Right lobe of liver (tissue), 6 donors: ENCODE results near the gene HSP90AB1. TPM values are rescaled to one million over a fixed set of nuclear protein-coding genes. Genes with fewer than 3 reads are reported as not detected.

Experiments
- ATAC-seq, 4 donors: fragments of 200-7000 bp; cut with Tn5 transposase; one replicate each; pipeline ENCODE4 v1.9.1; 2020; ENCODE audit warnings: mild to moderate bottlenecking in 4 of 4, moderate library complexity in 4 of 4
- DNase-seq, 3 donors: peaks; one replicate each; pipeline ENCODE4 v3.0.0-alpha.2; 2020
- H3K27ac ChIP-seq, 3 donors: fragments of 200-600 bp; one replicate each; pipeline ENCODE4 v1.8.0; 2022
- H3K27me3 ChIP-seq, 2 donors: fragments of 200-600 bp; one replicate each; pipeline ENCODE4 v1.8.0; 2022
- H3K36me3 ChIP-seq, 4 donors: fragments of 200-600 bp; sonication (generic) in 1 of 4; one replicate each; pipeline versions ENCODE4 v1.5.1 to v1.8.0; 2017 to 2022; ENCODE audit warnings: control low read depth in 1 of 4
- H3K4me1 ChIP-seq, 4 donors: fragments of 200-600 bp; sonication (generic) in 1 of 4; one replicate each; pipeline versions ENCODE4 v1.5.1 to v1.8.0; 2017 to 2022; ENCODE audit warnings: control low read depth in 1 of 4
- H3K4me3 ChIP-seq, 3 donors: fragments of 200-600 bp; one replicate each; pipeline ENCODE4 v1.8.0; 2022
- H3K9me3 ChIP-seq, 4 donors: fragments of 200-600 bp; sonication (generic) in 1 of 4; one replicate each; pipeline versions ENCODE4 v1.5.1 to v1.8.0; 2017 to 2022; ENCODE audit warnings: control low read depth in 1 of 4
- CTCF ChIP-seq, 4 donors: fragments of 200-600 bp in 3 of 4; fragments of 450-650 bp in 1 of 4; IDR thresholded peaks; one replicate each; pipeline versions ENCODE4 v1.5.1 to v1.8.0; 2016 to 2022; ENCODE audit warnings: antibody characterized with exemption in 4 of 4, mild to moderate bottlenecking in 2 of 4
- POLR2A ChIP-seq: fragments of 450-650 bp; IDR thresholded peaks from one replicate; pipeline ENCODE4 v1.6.1; 2017; ENCODE audit warnings: antibody characterized with exemption, mild to moderate bottlenecking
- WGBS: methylation state at CpG from one replicate; pipeline ENCODE4 v1.1.6; 2018; ENCODE audit warnings: low coverage, low lambda C conversion rate; ENCODE audit not compliant: insufficient coverage; ENCODE audit errors: missing lambda C conversion rate; 5-methylcytosine and 5-hydroxymethylcytosine counted together
- intact Hi-C, 2 donors: fragments of 100-400 bp; cut with DNase I; formaldehyde crosslinking; loops; one replicate each; pipeline versions ENCODE4 v1.11.2 to v1.14.1; 2022
- total RNA-seq, 6 experiments: library from RNA; depleted of rRNA in 2 of 6; stranded (reverse); fragments of >200 nt in 2 of 6; fragmentation: NEBNext Ultra II Directional in 3 of 6; extraction: Animal tissue kit (Norgen Biotek cat#: 25700) in 3 of 6; gene quantifications; one replicate each; pipeline versions ENCODE4 v1.1.0 to v1.2.4, GENCODE V29; 2016 to 2023
- donor health status: DM: no; HTN: yes; CAD: no.
- donor health status: DM: no; HTN: no; CAD: no.
- donor health status: DM: no; HTN: no; CAD: no.
- donor health status: DM: no; HTN: yes; CAD: no.
- donor health status: DM: no; HTN: yes; CAD: no.

HSP90AB1 gene
- total RNA-seq, 6 experiments from 2014 or later: 183 to 566 (median 345) TPM

- intact Hi-C loops: loop anchor here in 1 of 2 donors (10.0 kb wide), 2 partner anchors 62 to 132 kb away; no protein-coding TSS in a partner anchor
- H3K4me1 ChIP-seq: peaks cover 0 to 45% (median 23%) of the 10 kb centered on the region in 4 donors
These were observed 9.7 kb upstream of the HSP90AB1 start for GRCh38 chr6:44237021-44237812.

DNA sequence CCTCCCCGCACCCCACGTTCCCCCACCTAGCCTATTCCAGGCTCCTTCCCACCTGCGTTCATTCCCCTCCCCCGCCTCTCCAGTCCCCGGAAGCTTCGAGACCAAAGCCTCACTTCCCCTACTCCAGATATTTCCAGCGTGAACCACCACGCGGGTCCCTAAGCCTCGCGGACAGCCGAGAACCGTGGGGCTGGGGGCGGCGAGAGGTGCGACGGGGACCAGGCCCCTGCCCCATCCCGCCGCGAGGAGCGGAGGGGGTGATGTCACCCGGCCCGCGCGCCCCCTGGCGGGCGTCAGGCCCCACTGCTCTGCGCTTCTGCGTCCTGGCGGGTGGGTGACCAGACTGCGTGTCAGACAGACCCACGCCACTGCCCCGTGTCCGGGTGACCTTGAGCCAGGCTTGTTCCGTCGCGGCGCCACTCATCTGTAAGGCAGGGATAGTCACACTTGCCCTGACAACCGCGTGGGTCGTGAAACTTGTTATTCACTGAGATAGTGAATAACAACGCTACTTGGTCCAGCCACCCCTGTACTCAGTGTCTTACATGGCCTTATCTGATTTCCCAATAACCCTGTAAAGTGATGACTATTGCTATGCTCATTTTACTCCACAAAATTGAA is 9.0 kb upstream of the HSP90AB1 start:
- intact Hi-C loops: loop anchor here in 1 of 2 donors (10.0 kb wide), 2 partner anchors 63 to 133 kb away; no protein-coding TSS in a partner anchor
- DNase-seq: peak; percentile 85 to 88 (median 85)
- TF ChIP-seq CTCF (IDR thresholded peaks at IDR 0.05) (peak; percentile 97 to 99 (median 98)), POLR2A (no peak)
- peak; percentile 67 to 81 (median 72) for ATAC-seq
- Histone ChIP-seq H3K9me3 (no peaks in the 10 kb centered on the region), H3K4me1 (peaks cover 0 to 42% (median 21%) of the 10 kb centered on the region in 4 donors), H3K27ac (peak overlapping the region; percentile 97 to 99 (median 98)), H3K4me3 (peak overlapping the region; percentile 44 to 67 (median 62)), H3K27me3 (no peaks in the 10 kb centered on the region), H3K36me3 (peaks cover 0 to under 1% (median 0%) of the 10 kb centered on the region in 4 donors)
- WGBS: 0% methylated on average over 10 of the region's 42 CpGs

More at GRCh38 chr6:44237021-44237812, 9.7 kb upstream of the HSP90AB1 start:
- 9% methylated on average over 14 of the region's 22 CpGs for WGBS
- DNase-seq (peak; percentile 93 to 96 (median 96)), ATAC-seq (peak; percentile 80 to 92 (median 84))
- H3K9me3 ChIP-seq: no peaks in the 10 kb centered on the region
- peak overlapping the region; percentile 97 to 99 (median 98) for H3K27ac ChIP-seq
- peak overlapping the region; percentile 44 to 67 (median 62) for H3K4me3 ChIP-seq
- peak; percentile 94 for TF ChIP-seq POLR2A
- TF ChIP-seq CTCF (IDR thresholded peaks at IDR 0.05): no peak
- peaks cover 0 to 8% (median 0%) of the 10 kb centered on the region in 4 donors for H3K36me3 ChIP-seq
- H3K27me3 ChIP-seq: no peaks in the 10 kb centered on the region

- no peak overlapping the region for H3K27ac ChIP-seq
These were observed 8.1 kb upstream of the HSP90AB1 start for GRCh38 chr6:44238687-44239350.

More at GRCh38 chr6:44238687-44239350, 8.1 kb upstream of the HSP90AB1 start:
- Histone ChIP-seq H3K9me3 (no peaks in the 10 kb centered on the region), H3K4me1 (peaks cover 0 to 35% (median 17%) of the 10 kb centered on the region in 4 donors), H3K36me3 (no peaks in the 10 kb centered on the region), H3K27me3 (no peaks in the 10 kb centered on the region), H3K4me3 (no peak overlapping the region)
- intact Hi-C loops: loop anchor here in 1 of 2 donors (10.0 kb wide), 2 partner anchors 64 to 134 kb away; no protein-coding TSS in a partner anchor
- DNase-seq: peak in 1 of 3 donors; percentile 24
- ATAC-seq: no peak
- 58% methylated on average over 6 of the region's 7 CpGs for WGBS
- TF ChIP-seq POLR2A (no peak), CTCF (IDR thresholded peaks at IDR 0.05) (no peak)
